Measurements from ENCODE around the gene SLC9A1.
A peak's percentile ranks its signal among the peaks of the same experiment; 100 is the strongest.

- no peak for TF ChIP-seq CTCF (IDR thresholded peaks at IDR 0.05)
- peak in 1 of 4 donors; percentile 26 for TF ChIP-seq POLR2A (IDR thresholded peaks at IDR 0.05)
These were observed 17.9 kb downstream of the SLC9A1 start for GRCh38 chr1:27136998-27137542.

Data from upper lobe of left lung (tissue), 4 donors.